Neural cell (in vitro differentiated cells): ENCODE measurements around the gene CRTAC1. TPM values are rescaled to one million over a fixed set of nuclear protein-coding genes. Genes with fewer than 3 reads are reported as not detected.

Experiments used
- H2AFZ ChIP-seq: fragments of 200-600, 300-800 bp; sonication (generic), shearing (Covaris generic); 2 replicates; pipeline ENCODE4 v1.6.0; 2014; ENCODE audit warnings: low read depth, mild to moderate bottlenecking, antibody characterized with exemption, low read length, moderate library complexity
- H3F3A ChIP-seq: fragments of 200-600 bp; shearing (Covaris generic); 2 replicates; pipeline ENCODE4 v1.6.1; 2016; ENCODE audit warnings: mild to moderate bottlenecking, moderate library complexity, mixed read lengths, antibody characterized with exemption, low read length; ENCODE audit not compliant: insufficient read depth, poor library complexity, severe bottlenecking
- H3K27ac ChIP-seq: fragments of 200-600, 300-800 bp; sonication (generic), shearing (Covaris generic); 2 replicates; pipeline ENCODE4 v1.5.1; 2014; ENCODE audit warnings: mild to moderate bottlenecking, low read length, moderate library complexity
- H3K27me3 ChIP-seq: fragments of 300-800, 200-600 bp; sonication (generic), shearing (Covaris generic); 2 replicates; pipeline ENCODE4 v1.6.0; 2014; ENCODE audit warnings: mild to moderate bottlenecking, low read depth, low read length, moderate library complexity; ENCODE audit not compliant: insufficient read depth
- H3K36me3 ChIP-seq: fragments of 300-800, 200-600 bp; sonication (generic), shearing (Covaris generic); 2 replicates; pipeline ENCODE4 v1.5.1; 2014; ENCODE audit warnings: mild to moderate bottlenecking, antibody characterized with exemption, low read length, moderate library complexity; ENCODE audit not compliant: insufficient read depth
- H3K4me2 ChIP-seq: fragments of 300-800, 200-600 bp; sonication (generic), shearing (Covaris generic); 2 replicates; pipeline ENCODE4 v1.6.0; 2014; ENCODE audit warnings: mild to moderate bottlenecking, low read length
- H3K4me3 ChIP-seq: fragments of 300-800, 200-600 bp; sonication (generic), shearing (Covaris generic); 2 replicates; pipeline ENCODE4 v1.5.1; 2014; ENCODE audit warnings: mild to moderate bottlenecking, low read length, moderate library complexity
- H3K79me2 ChIP-seq: fragments of 200-600 bp; shearing (Covaris generic); replicated peaks from 2 replicates; pipeline ENCODE4 v1.6.0; 2014; ENCODE audit warnings: mild to moderate bottlenecking, low read length, moderate library complexity; ENCODE audit not compliant: insufficient read depth
- H3K9ac ChIP-seq: fragments of 300-800, 200-600 bp; sonication (generic), shearing (Covaris generic); 2 replicates; pipeline ENCODE4 v1.6.1; 2016; ENCODE audit warnings: mild to moderate bottlenecking, low read length, mixed read lengths
- H3K9me2 ChIP-seq: fragments of 200-600 bp; shearing (Covaris generic); 2 replicates; pipeline ENCODE4 v1.6.1; 2016; ENCODE audit warnings: mild to moderate bottlenecking, low read length, mixed read lengths; ENCODE audit not compliant: insufficient read depth
- H3K9me3 ChIP-seq: fragments of 200-600, 300-800 bp; sonication (generic), shearing (Covaris generic); 2 replicates; pipeline ENCODE4 v1.6.1; 2016; ENCODE audit warnings: mild to moderate bottlenecking, mixed run types, low read length, moderate library complexity, mixed read lengths
- H4K20me1 ChIP-seq: fragments of 200-600 bp; shearing (Covaris generic); 2 replicates; pipeline ENCODE4 v1.6.1; 2016; ENCODE audit warnings: mild to moderate bottlenecking, mixed run types; ENCODE audit not compliant: insufficient read depth
- CTCF ChIP-seq: fragments of 450-650 bp; IDR thresholded peaks from 2 replicates; pipeline ENCODE4 v1.5.1; 2014; ENCODE audit warnings: antibody characterized with exemption, mild to moderate bottlenecking, moderate library complexity; ENCODE audit not compliant: poor library complexity, severe bottlenecking
- EP300 ChIP-seq: fragments of 450-650 bp; conservative IDR thresholded peaks from 2 replicates; pipeline ENCODE4 v1.6.1; 2014; ENCODE audit warnings: antibody characterized with exemption, mild to moderate bottlenecking, moderate library complexity; ENCODE audit not compliant: poor library complexity, severe bottlenecking
- EZH2 ChIP-seq: fragments of 200-600, 300-800 bp; shearing (Covaris generic), sonication (generic); IDR thresholded peaks from 2 replicates; pipeline ENCODE4 v1.6.1; 2014; ENCODE audit warnings: antibody characterized with exemption, low read length, borderline replicate concordance, mild to moderate bottlenecking; ENCODE audit not compliant: insufficient read depth, poor library complexity, severe bottlenecking
- MXI1 ChIP-seq: fragments of 450-650 bp; conservative IDR thresholded peaks from 2 replicates; pipeline ENCODE4 v1.6.1; 2014; ENCODE audit warnings: antibody characterized with exemption, mild to moderate bottlenecking; ENCODE audit not compliant: poor library complexity, severe bottlenecking
- POLR2AphosphoS5 ChIP-seq: IDR thresholded peaks from 2 replicates; pipeline ENCODE4 v1.6.1; 2012
- RAD21 ChIP-seq: fragments of 450-650 bp; conservative IDR thresholded peaks from 2 replicates; pipeline ENCODE4 v1.6.1; 2014; ENCODE audit warnings: antibody characterized with exemption, mild to moderate bottlenecking, moderate library complexity
- REST ChIP-seq: IDR thresholded peaks from 2 replicates; pipeline ENCODE4 v1.6.1; 2012; ENCODE audit warnings: borderline replicate concordance
- SMC3 ChIP-seq: fragments of 450-650 bp; conservative IDR thresholded peaks from 2 replicates; pipeline ENCODE4 v1.6.1; 2014; ENCODE audit warnings: antibody characterized with exemption, mild to moderate bottlenecking, moderate library complexity; ENCODE audit not compliant: poor library complexity
- TAF1 ChIP-seq: IDR thresholded peaks from 2 replicates; pipeline ENCODE4 v1.6.1; 2012; ENCODE audit warnings: low read depth
- polyA plus RNA-seq: library from polyadenylated mRNA; depleted of rRNA; stranded (reverse); fragments of >200 nt; gene quantifications from 2 replicates; pipeline ENCODE4 v1.2.3, GENCODE V29; 2014

Gene CRTAC1
- polyA plus RNA-seq, 1 donor from 2014 or later: 1.1 TPM

- Histone ChIP-seq H3K36me3 (no peaks in the 10 kb centered on the region), H2AFZ (no peak overlapping the region), H3K27me3 (peaks cover 12% of the 10 kb centered on the region), H3F3A (no peaks in the 10 kb centered on the region), H3K4me2 (no peak overlapping the region), H3K9me3 (no peaks in the 10 kb centered on the region), H3K4me3 (no peak overlapping the region), H3K79me2 (no peaks in the 10 kb centered on the region), H3K9me2 (no peaks in the 10 kb centered on the region), H3K27ac (no peak overlapping the region), H4K20me1 (no peaks in the 10 kb centered on the region), H3K9ac (no peak overlapping the region)
- TF ChIP-seq REST (no peak), EP300 (no peak), TAF1 (no peak), MXI1 (no peak), EZH2 (no peak), CTCF (no peak), POLR2AphosphoS5 (no peak), SMC3 (no peak), RAD21 (no peak)
Measured at GRCh38 chr10:98055841-98056516, 25.6 kb upstream of the CRTAC1 start.

GRCh38 chr10:98047009-98047741, 16.8 kb upstream of the CRTAC1 start:
- Histone ChIP-seq H3K9ac (no peak overlapping the region), H3K27me3 (peaks cover 15% of the 10 kb centered on the region), H3K9me3 (no peaks in the 10 kb centered on the region), H4K20me1 (no peaks in the 10 kb centered on the region), H3K79me2 (no peaks in the 10 kb centered on the region), H3K27ac (no peak overlapping the region), H3F3A (no peaks in the 10 kb centered on the region), H3K36me3 (no peaks in the 10 kb centered on the region), H3K4me3 (no peak overlapping the region), H2AFZ (no peak overlapping the region), H3K9me2 (no peaks in the 10 kb centered on the region), H3K4me2 (no peak overlapping the region)
- no peak for TF ChIP-seq EP300
- TF ChIP-seq REST: no peak
- TF ChIP-seq POLR2AphosphoS5: no peak
- no peak for TF ChIP-seq TAF1
- no peak for TF ChIP-seq EZH2
- TF ChIP-seq SMC3: no peak
- TF ChIP-seq CTCF: no peak
- no peak for TF ChIP-seq RAD21
- TF ChIP-seq MXI1: no peak
